H1 (cell line): ENCODE data around the gene ENKD1. TPM values are rescaled to one million over a fixed set of nuclear protein-coding genes. Genes with fewer than 3 reads are reported as not detected.

ENCODE experiments used
- CTCF ChIA-PET: fragments of 300-600 bp; sonication (Branson Sonifier 250); formaldehyde crosslinking; loops from one replicate; lab custom pipeline; 2021; ENCODE audit not compliant: partially characterized antibody; lab: Charles Lee
- POLR2A ChIA-PET: fragments of 300-600 bp; sonication (Branson Sonifier 250); formaldehyde crosslinking; loops from one replicate; lab custom pipeline; 2021; ENCODE audit warnings: inconsistent platforms; ENCODE audit not compliant: partially characterized antibody; lab: Charles Lee
- DNase-seq, 2 experiments: peaks; one replicate each; pipeline versions ENCODE4 v3.0.0 to v3.0.0-alpha.2; 2010 to 2022; ENCODE audit warnings: low spot score in 2 of 2, low read depth in 1 of 2, mixed read lengths in 1 of 2
- FAIRE-seq: peaks from 2 replicates; lab custom pipeline; 2011; peaks lifted over from hg19 to GRCh38; lab: Jason Lieb, UNC
- H2AFZ ChIP-seq: 2 replicates; pipeline ENCODE4 v1.8.1; 2012; ENCODE audit warnings: low read length, inconsistent platforms
- H2AK5ac ChIP-seq: 2 replicates; pipeline ENCODE4 v1.6.1; 2013; ENCODE audit warnings: low read depth, low read length
- H2BK120ac ChIP-seq: replicated peaks from 2 replicates; pipeline ENCODE3; 2013; ENCODE audit warnings: low read depth, low read length, inconsistent platforms
- H2BK12ac ChIP-seq: 2 replicates; pipeline ENCODE4 v1.6.1; 2013; ENCODE audit warnings: low read depth, low read length
- H2BK15ac ChIP-seq: 2 replicates; pipeline ENCODE4 v1.6.1; 2013; ENCODE audit warnings: low read length
- H2BK20ac ChIP-seq: 2 replicates; pipeline ENCODE4 v1.6.1; 2013; ENCODE audit warnings: low read length
- H2BK5ac ChIP-seq: 2 replicates; pipeline ENCODE4 v1.6.1; 2013; ENCODE audit warnings: low read depth, low read length
- H3K14ac ChIP-seq: 2 replicates; pipeline ENCODE4 v1.6.1; 2013; ENCODE audit warnings: inconsistent platforms; ENCODE audit not compliant: insufficient read length
- H3K18ac ChIP-seq: 2 replicates; pipeline ENCODE4 v1.6.1; 2013; ENCODE audit warnings: low read length; ENCODE audit errors: extremely low read depth
- H3K23ac ChIP-seq: 2 replicates; pipeline ENCODE4 v1.6.1; 2013; ENCODE audit warnings: inconsistent platforms; ENCODE audit not compliant: insufficient read length
- H3K23me2 ChIP-seq: 2 replicates; pipeline ENCODE4 v1.6.1; 2013; ENCODE audit warnings: low read depth, low read length
- H3K27ac ChIP-seq: 2 replicates; pipeline ENCODE4 v1.6.1; 2011; ENCODE audit warnings: low read depth, low read length, inconsistent platforms
- H3K27me3 ChIP-seq, 4 experiments: replicated peaks in 1 of 4; 1 replicate in 1 of 4; 2 replicates in 3 of 4; pipeline versions ENCODE4 v1.6.1 to v1.8.1; 2011 to 2013; ENCODE audit warnings: low read length in 3 of 4, mild to moderate bottlenecking in 3 of 4, inconsistent platforms in 2 of 4, mixed read lengths in 2 of 4, moderate library complexity in 1 of 4; ENCODE audit not compliant: control insufficient read depth in 3 of 4, insufficient read depth in 3 of 4; ENCODE audit errors: extremely low read depth in 1 of 4
- H3K36me3 ChIP-seq, 4 experiments: 2 replicates each; pipeline versions ENCODE4 v1.6.1 to v1.8.1; 2011 to 2013; ENCODE audit warnings: mild to moderate bottlenecking in 4 of 4, low read length in 3 of 4, moderate library complexity in 2 of 4, control low read depth in 1 of 4, inconsistent platforms in 1 of 4; ENCODE audit not compliant: insufficient read depth in 4 of 4, control insufficient read depth in 2 of 4
- H3K4ac ChIP-seq: replicated peaks from 2 replicates; pipeline ENCODE3; 2013; ENCODE audit warnings: low read length, low read depth, mixed read lengths, inconsistent platforms; ENCODE audit not compliant: insufficient read length
- H3K4me1 ChIP-seq, 4 experiments: replicated peaks in 1 of 4; 1 replicate in 1 of 4; 2 replicates in 3 of 4; pipeline versions ENCODE4 v1.6.1 to v1.8.1; 2011 to 2013; ENCODE audit warnings: low read length in 3 of 4, inconsistent platforms in 2 of 4, mixed read lengths in 1 of 4; ENCODE audit not compliant: insufficient read depth in 4 of 4, control insufficient read depth in 3 of 4
- H3K4me2 ChIP-seq, 2 experiments: 2 replicates each; pipeline versions ENCODE4 v1.6.1 to v1.8.1; 2011 to 2013; ENCODE audit warnings: low read depth in 2 of 2, low read length in 2 of 2, control low read depth in 1 of 2, inconsistent platforms in 1 of 2, mild to moderate bottlenecking in 1 of 2; ENCODE audit not compliant: insufficient read depth in 1 of 2
- H3K4me3 ChIP-seq, 4 experiments: fragments of 200-600, 300-600 bp in 1 of 4; sonication (generic), shearing (Covaris generic), sonication (Bioruptor Twin) in 1 of 4; 2 replicates each; pipeline versions ENCODE4 v1.5.1 to v1.8.1; 2011 to 2016; ENCODE audit warnings: low read length in 4 of 4, low read depth in 3 of 4, control low read depth in 2 of 4, inconsistent platforms in 2 of 4, mild to moderate bottlenecking in 2 of 4, mixed read lengths in 1 of 4, moderate library complexity in 1 of 4; ENCODE audit not compliant: insufficient read depth in 2 of 4; ENCODE audit errors: extremely low read depth in 1 of 4
- H3K56ac ChIP-seq: replicated peaks from 2 replicates; pipeline ENCODE3; 2013; ENCODE audit warnings: low read depth, mild to moderate bottlenecking, mixed read lengths, low read length, inconsistent platforms; ENCODE audit not compliant: insufficient read length
- H3K79me1 ChIP-seq: 2 replicates; pipeline ENCODE4 v1.6.1; 2013; ENCODE audit warnings: low read depth, low read length, control low read depth
- H3K79me2 ChIP-seq, 2 experiments: 2 replicates each; pipeline versions ENCODE4 v1.6.1 to v1.8.1; 2012 to 2013; ENCODE audit warnings: low read length in 2 of 2, mild to moderate bottlenecking in 2 of 2, inconsistent platforms in 1 of 2; ENCODE audit not compliant: insufficient read depth in 2 of 2, control insufficient read depth in 1 of 2
- H3K9ac ChIP-seq, 4 experiments: replicated peaks in 1 of 4; 1 replicate in 1 of 4; 2 replicates in 3 of 4; pipeline versions ENCODE4 v1.6.1 to v1.8.1; 2011 to 2013; ENCODE audit warnings: low read depth in 3 of 4, low read length in 3 of 4, control low read depth in 2 of 4, mild to moderate bottlenecking in 2 of 4, moderate library complexity in 2 of 4, inconsistent platforms in 1 of 4; ENCODE audit errors: extremely low read depth in 1 of 4
- H3K9me3 ChIP-seq, 2 experiments: 2 replicates each; pipeline versions ENCODE4 v1.6.1 to v1.8.1; 2012 to 2013; ENCODE audit warnings: mild to moderate bottlenecking in 2 of 2, moderate library complexity in 2 of 2, control low read depth in 1 of 2, inconsistent platforms in 1 of 2, low read depth in 1 of 2, low read length in 1 of 2, mixed read lengths in 1 of 2; ENCODE audit not compliant: insufficient read depth in 2 of 2
- H4K20me1 ChIP-seq, 2 experiments: replicated peaks in 1 of 2; 2 replicates each; pipeline versions ENCODE3 to v1.8.1; 2011 to 2013; ENCODE audit warnings: inconsistent platforms in 2 of 2, low read length in 2 of 2, mild to moderate bottlenecking in 1 of 2; ENCODE audit not compliant: insufficient read depth in 2 of 2, control insufficient read depth in 1 of 2
- H4K5ac ChIP-seq: 2 replicates; pipeline ENCODE4 v1.6.1; 2013; ENCODE audit warnings: low read length, low read depth, mixed read lengths, inconsistent platforms; ENCODE audit not compliant: insufficient read length
- H4K8ac ChIP-seq: 2 replicates; pipeline ENCODE4 v1.8.0; 2013; ENCODE audit warnings: mild to moderate bottlenecking, moderate library complexity, low read length, inconsistent platforms; ENCODE audit not compliant: insufficient read depth; ENCODE audit errors: extremely low read depth
- H4K91ac ChIP-seq: replicated peaks from 2 replicates; pipeline ENCODE3; 2013; ENCODE audit warnings: low read length, mixed read lengths, inconsistent platforms; ENCODE audit not compliant: insufficient read length
- CREB1 ChIP-seq: IDR thresholded peaks from 2 replicates; pipeline ENCODE4 v1.6.1; 2012; ENCODE audit warnings: inconsistent platforms
- CTBP2 ChIP-seq: IDR thresholded peaks from 2 replicates; pipeline ENCODE4 v1.7.0; 2011; ENCODE audit warnings: borderline replicate concordance, mild to moderate bottlenecking, moderate library complexity, mixed read lengths, low read length; ENCODE audit not compliant: insufficient read depth, insufficient read length
- CTCF ChIP-seq, 3 experiments: IDR thresholded peaks; 1 replicate in 2 of 3; 2 replicates in 1 of 3; pipeline versions ENCODE4 v1.5.1 to v1.6.1; 2011; ENCODE audit warnings: low read length in 3 of 3, mild to moderate bottlenecking in 3 of 3, inconsistent platforms in 2 of 3, low read depth in 1 of 3, moderate library complexity in 1 of 3; ENCODE audit not compliant: insufficient read depth in 1 of 3; ENCODE audit errors: control extremely low read depth in 1 of 3
- MAX ChIP-seq: IDR thresholded peaks from 2 replicates; pipeline ENCODE4 v1.6.1; 2012; ENCODE audit warnings: inconsistent platforms
- SIN3A ChIP-seq, 2 experiments: IDR thresholded peaks in 1 of 2; conservative IDR thresholded peaks in 1 of 2; 2 replicates each; pipeline ENCODE4 v1.6.1; 2011 to 2012; ENCODE audit warnings: low read length in 2 of 2, improper control_type of control experiment in 1 of 2, low read depth in 1 of 2, mild to moderate bottlenecking in 1 of 2
- SP4 ChIP-seq: IDR thresholded peaks from 2 replicates; pipeline ENCODE4 v1.6.1; 2012; ENCODE audit warnings: low read length, inconsistent platforms
- TEAD4 ChIP-seq: IDR thresholded peaks from 2 replicates; pipeline ENCODE4 v1.6.1; 2012; ENCODE audit warnings: low read depth, low read length, inconsistent platforms, mixed read lengths
- YY1 ChIP-seq: IDR thresholded peaks from 2 replicates; pipeline ENCODE4 v1.6.1; 2011; ENCODE audit warnings: low read depth, mild to moderate bottlenecking, low read length
- WGBS, 2 experiments: shearing (Covaris generic) in 1 of 2; methylation state at CpG; one replicate each; pipeline versions ENCODE4 v1.1.6 to v1.1.7; 2013 to 2015; ENCODE audit warnings: low lambda C conversion rate in 2 of 2, mixed read lengths in 2 of 2, inconsistent platforms in 1 of 2, low coverage in 1 of 2, missing lambda C conversion rate in 1 of 2; ENCODE audit not compliant: insufficient replicate concordance in 2 of 2, insufficient coverage in 1 of 2, insufficient read length in 1 of 2; ENCODE audit errors: extremely low coverage in 1 of 2, missing lambda C conversion rate in 1 of 2; 5-methylcytosine and 5-hydroxymethylcytosine counted together
- polyA plus RNA-seq, 7 experiments: library from polyadenylated mRNA; depleted of rRNA in 3 of 7; stranded (reverse) in 5 of 7; unstranded in 2 of 7; fragments of >200 nt in 5 of 7; fragments of 200-250 nt in 2 of 7; gene quantifications; 1 replicate in 5 of 7; 2 replicates in 1 of 7; 4 replicates in 1 of 7; pipeline versions ENCODE4 v1.2.1 to v1.2.3, GENCODE V29; 2011 to 2013; ENCODE audit warnings: missing spikeins in 2 of 7, mixed read lengths in 2 of 7
- total RNA-seq: library from RNA; stranded (reverse); fragmentation: NEBNext Ultra II Directional; extraction: Animal tissue kit (Norgen Biotek cat#: 25700); gene quantifications from 2 replicates; pipeline ENCODE4 v1.2.1, GENCODE V29; 2021

ENKD1 gene
- total and polyA plus RNA-seq, 2 of the 8 experiments (the other 6 are each of a cell fraction or from before 2014, with no cell fraction given), result 12.9 to 16.1 TPM

- no peak overlapping the region for H4K91ac ChIP-seq
- no peaks in the 10 kb centered on the region for H3K79me2 ChIP-seq
- no peak overlapping the region for H3K4ac ChIP-seq
- H2AFZ ChIP-seq, result no peak overlapping the region
- H3K56ac ChIP-seq, result no peak overlapping the region
- H3K9me3 ChIP-seq, result no peaks in the 10 kb centered on the region
- H4K5ac ChIP-seq, result no peak overlapping the region
- no peak overlapping the region; the same call in 1 of the 2 replicates for H4K8ac ChIP-seq
- CTCF ChIA-PET, result interaction anchor here (0.5 to 13.7 kb wide), 58 partner anchors 11 to 431 kb away, joined by 3 to 202 read pairs (median 4); partner anchors contain the start of genes ATP6V0D1, CARMIL2, CTCF and NRN1L
- no peak overlapping the region for H3K27ac ChIP-seq
- no peaks in the 10 kb centered on the region for H3K79me1 ChIP-seq
- H3K23me2 ChIP-seq, result peaks cover 27% of the 10 kb centered on the region
- H3K4me3 ChIP-seq, result no peak overlapping the region
- H2BK5ac ChIP-seq, result no peak overlapping the region
- H2BK12ac ChIP-seq, result peak overlapping the region; percentile 80; the same call in 1 of the 2 replicates
- H2BK15ac ChIP-seq, result no peak overlapping the region
- no peak overlapping the region for H3K18ac ChIP-seq
- POLR2A ChIA-PET, result interaction anchor here (1.4 to 2.0 kb wide), 5 partner anchors 11 to 221 kb away, joined by 3 to 6 read pairs (median 4); partner anchors contain the start of gene NRN1L
- peaks cover 0 to 33% (median 20%) of the 10 kb centered on the region in 4 experiments; a peak in 5 of 7 replicates for H3K4me1 ChIP-seq
- no peak overlapping the region for H2AK5ac ChIP-seq
- H3K4me2 ChIP-seq, result no peak overlapping the region
- no peak overlapping the region for H3K14ac ChIP-seq
- DNase-seq (peak in 1 of 2 experiments; percentile 88), FAIRE-seq (no peak)
- H4K20me1 ChIP-seq, result peaks cover 5 to 8% of the 10 kb centered on the region in 2 experiments
- no peaks in the 10 kb centered on the region for H3K36me3 ChIP-seq
- H3K27me3 ChIP-seq, result peaks cover 0 to 3% (median under 1%) of the 10 kb centered on the region in 4 experiments; a peak in 2 of 7 replicates
- no peak overlapping the region for H3K23ac ChIP-seq
- no peak overlapping the region for H2BK120ac ChIP-seq
- H2BK20ac ChIP-seq, result no peak overlapping the region
- H3K9ac ChIP-seq, result no peak overlapping the region
- 74% methylated on average over 25 of the region's 25 CpGs; no CpG with 5 or more reads in 1 of the 2 experiments for WGBS, 2 experiments
- TF ChIP-seq MAX (peak; percentile 34; the same call in 1 of the 2 replicates), SP4 (no peak), TEAD4 (peak; percentile 46; the same call in 1 of the 2 replicates), CREB1 (0 out of 2 replicates have a peak, but pooled peaks have one; percentile 7), SIN3A (conservative IDR thresholded peaks at IDR 0.05 in 1 of 2, IDR thresholded peaks at IDR 0.05 in 1 of 2; ENCODE audit: low read depth in 1 of 2, low read length in 2 of 2) (0 out of 4 replicates have a peak, but pooled peaks of 1 of the 2 experiments have one; percentile 23), YY1 (no peak), CTCF (IDR thresholded peaks at IDR 0.05; ENCODE audit: control extremely low read depth in 1 of 3, insufficient read depth in 1 of 3, low read depth in 1 of 3, low read length in 3 of 3) (peak in 2 of 3 experiments; percentile 71 to 74; a peak in 3 of 4 replicates), CTBP2 (no peak)
Observed at GRCh38 chr16:67663151-67663876, 3.2 kb downstream of the ENKD1 start.
